ENCODE results near the gene RPL13. TPM values are rescaled to one million over a fixed set of nuclear protein-coding genes. Genes with fewer than 3 reads are reported as not detected.
A peak's percentile ranks its signal among the peaks of the same experiment; 100 is the strongest.

Gene RPL13
- total and polyA plus RNA-seq, 2 donors (not counting 1 experiment from before 2014, with no cell fraction given) = 1,442 to 3,823 TPM

- DNase-seq (ENCODE audit: low read depth in 2 of 2) = peak; percentile 50 to 56
- H3K4me2 ChIP-seq (ENCODE audit: extremely low read depth, insufficient read depth, low read length) = peak overlapping the region; percentile 75
Measured at GRCh38 chr16:89565506-89566372, 5.3 kb downstream of the RPL13 start.

GRCh38 chr16:89567656-89568594, 7.4 kb downstream of the RPL13 start:
- Histone ChIP-seq H3K27ac (ENCODE audit: insufficient read depth, low read length) (no peak overlapping the region), H3K79me2 (ENCODE audit: control insufficient read depth, insufficient read depth, low read length) (peaks cover 7% of the 10 kb centered on the region), H3K9me3 (ENCODE audit: control insufficient read depth, insufficient read depth, low read depth, low read length) (no peaks in the 10 kb centered on the region), H3K4me1 (ENCODE audit: control insufficient read depth, extremely low read depth, insufficient read depth, low read length) (peaks cover 23% of the 10 kb centered on the region), H3K4me3 (replicated peaks in 1 of 4; ENCODE audit: control extremely low read depth in 1 of 4, insufficient read depth in 1 of 4, low read depth in 3 of 4, low read length in 4 of 4) (no peak overlapping the region), H3K4me2 (ENCODE audit: extremely low read depth, insufficient read depth, low read length) (no peak overlapping the region), H2AFZ (ENCODE audit: low read length) (no peak overlapping the region), H4K20me1 (ENCODE audit: control insufficient read depth, extremely low read depth, insufficient read depth, low read length) (peaks cover 3% of the 10 kb centered on the region), H3K27me3 (ENCODE audit: control insufficient read depth, insufficient read depth, low read length) (no peaks in the 10 kb centered on the region), H3K36me3 (ENCODE audit: control insufficient read depth, insufficient read depth, low read length) (peaks cover 12% of the 10 kb centered on the region), H3K9ac (ENCODE audit: insufficient read depth, low read length) (no peak overlapping the region)
- TF ChIP-seq, protein P1, sequence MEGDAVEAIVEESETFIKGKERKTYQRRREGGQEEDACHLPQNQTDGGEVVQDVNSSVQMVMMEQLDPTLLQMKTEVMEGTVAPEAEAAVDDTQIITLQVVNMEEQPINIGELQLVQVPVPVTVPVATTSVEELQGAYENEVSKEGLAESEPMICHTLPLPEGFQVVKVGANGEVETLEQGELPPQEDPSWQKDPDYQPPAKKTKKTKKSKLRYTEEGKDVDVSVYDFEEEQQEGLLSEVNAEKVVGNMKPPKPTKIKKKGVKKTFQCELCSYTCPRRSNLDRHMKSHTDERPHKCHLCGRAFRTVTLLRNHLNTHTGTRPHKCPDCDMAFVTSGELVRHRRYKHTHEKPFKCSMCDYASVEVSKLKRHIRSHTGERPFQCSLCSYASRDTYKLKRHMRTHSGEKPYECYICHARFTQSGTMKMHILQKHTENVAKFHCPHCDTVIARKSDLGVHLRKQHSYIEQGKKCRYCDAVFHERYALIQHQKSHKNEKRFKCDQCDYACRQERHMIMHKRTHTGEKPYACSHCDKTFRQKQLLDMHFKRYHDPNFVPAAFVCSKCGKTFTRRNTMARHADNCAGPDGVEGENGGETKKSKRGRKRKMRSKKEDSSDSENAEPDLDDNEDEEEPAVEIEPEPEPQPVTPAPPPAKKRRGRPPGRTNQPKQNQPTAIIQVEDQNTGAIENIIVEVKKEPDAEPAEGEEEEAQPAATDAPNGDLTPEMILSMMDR (conservative IDR thresholded peaks at IDR 0.05 in 1 of 2, IDR thresholded peaks at IDR 0.05 in 1 of 2; ENCODE audit: low read depth in 1 of 2, low read length in 2 of 2) = no peak
- TF ChIP-seq EZH2 (IDR thresholded peaks at IDR 0.05; ENCODE audit: low read length, missing control alignments) = no peak
- no peak for DNase-seq (ENCODE audit: low read depth in 2 of 2)

More at GRCh38 chr16:89565506-89566372, 5.3 kb downstream of the RPL13 start:
- H2AFZ ChIP-seq (ENCODE audit: low read length) = no peak overlapping the region
- H3K9me3 ChIP-seq (ENCODE audit: control insufficient read depth, insufficient read depth, low read depth, low read length) = no peaks in the 10 kb centered on the region
- H4K20me1 ChIP-seq (ENCODE audit: control insufficient read depth, extremely low read depth, insufficient read depth, low read length) = peaks cover 3% of the 10 kb centered on the region
- no peak overlapping the region for H3K9ac ChIP-seq (ENCODE audit: insufficient read depth, low read length)
- no peak overlapping the region for H3K27ac ChIP-seq (ENCODE audit: insufficient read depth, low read length)
- H3K4me3 ChIP-seq (replicated peaks in 1 of 4; ENCODE audit: control extremely low read depth in 1 of 4, insufficient read depth in 1 of 4, low read depth in 3 of 4, low read length in 4 of 4) = peak overlapping the region in 2 of 4 experiments; percentile 9 to 32
- no peak for TF ChIP-seq EZH2 (IDR thresholded peaks at IDR 0.05; ENCODE audit: low read length, missing control alignments)
- TF ChIP-seq, protein P1 (conservative IDR thresholded peaks at IDR 0.05 in 1 of 2, IDR thresholded peaks at IDR 0.05 in 1 of 2; ENCODE audit: low read depth in 1 of 2, low read length in 2 of 2) = peak; percentile 38 to 59
- peaks cover 23% of the 10 kb centered on the region for H3K4me1 ChIP-seq (ENCODE audit: control insufficient read depth, extremely low read depth, insufficient read depth, low read length)
- H3K36me3 ChIP-seq (ENCODE audit: control insufficient read depth, insufficient read depth, low read length) = peaks cover 25% of the 10 kb centered on the region
- H3K79me2 ChIP-seq (ENCODE audit: control insufficient read depth, insufficient read depth, low read length) = peaks cover 29% of the 10 kb centered on the region
- H3K27me3 ChIP-seq (ENCODE audit: control insufficient read depth, insufficient read depth, low read length) = no peaks in the 10 kb centered on the region

Data from fibroblast of lung (primary cell).